Stomach (tissue), 19 donors: ENCODE data around the gene GLMP. TPM values are rescaled to one million over a fixed set of nuclear protein-coding genes. Genes with fewer than 3 reads are reported as not detected.

Experiments used
- DNase-seq, 2 donors: peaks; one replicate each; pipeline versions ENCODE4 v3.0.0 to v3.0.0-alpha.2; 2013 to 2019
- H3K27ac ChIP-seq, 5 donors: fragments of 200-600 bp in 4 of 5; sonication (generic) in 4 of 5; one replicate each; pipeline ENCODE4 v1.5.1; 2013 to 2019; ENCODE audit warnings: mild to moderate bottlenecking in 1 of 5, moderate library complexity in 1 of 5
- H3K27me3 ChIP-seq, 3 donors: fragments of 200-600 bp; sonication (generic); one replicate each; pipeline ENCODE4 v1.5.1; 2017 to 2019; ENCODE audit warnings: mixed run types in 1 of 3
- H3K36me3 ChIP-seq, 4 donors: fragments of 200-600 bp; sonication (generic); 1 replicate in 3 of 4; 2 replicates in 1 of 4; pipeline ENCODE4 v1.5.1; 2016 to 2019
- H3K4me1 ChIP-seq, 4 donors: fragments of 200-600 bp; sonication (generic); one replicate each; pipeline ENCODE4 v1.5.1; 2016 to 2019
- H3K4me3 ChIP-seq, 4 donors: fragments of 200-600 bp; sonication (generic) in 3 of 4; one replicate each; pipeline ENCODE4 v1.5.1; 2016 to 2019; ENCODE audit warnings: mild to moderate bottlenecking in 1 of 4
- H3K9me3 ChIP-seq, 4 donors: fragments of 200-600 bp; sonication (generic); one replicate each; pipeline ENCODE4 v1.5.1; 2016 to 2019
- CTCF ChIP-seq, 7 experiments: fragments of 450-650 bp in 4 of 7; fragments of 200-600 bp in 3 of 7; sonication (generic) in 3 of 7; IDR thresholded peaks; one replicate each; pipeline ENCODE4 v1.5.1; 2016 to 2019; ENCODE audit warnings: antibody characterized with exemption in 7 of 7, control low read depth in 2 of 7, mild to moderate bottlenecking in 1 of 7
- EP300 ChIP-seq: sonication (generic); formaldehyde crosslinking; IDR thresholded peaks from one replicate; pipeline ENCODE4 v1.6.1; 2017; ENCODE audit warnings: antibody characterized with exemption
- POLR2A ChIP-seq, 4 donors: fragments of 450-650 bp; IDR thresholded peaks; one replicate each; pipeline ENCODE4 v1.6.1; 2016; ENCODE audit warnings: antibody characterized with exemption in 4 of 4, control low read depth in 2 of 4, mild to moderate bottlenecking in 1 of 4, moderate library complexity in 1 of 4
- POLR2AphosphoS5 ChIP-seq, 3 donors: sonication (generic); formaldehyde crosslinking; IDR thresholded peaks; one replicate each; pipeline ENCODE4 v1.6.1; 2016; ENCODE audit warnings: antibody characterized with exemption in 3 of 3
- WGBS, 5 donors: extraction: QIAGEN DNeasy Blood & Tissue Kit in 3 of 5; methylation state at CpG; one replicate each; pipeline versions ENCODE4 v1.1.5 to v1.1.7; 2013 to 2018; 5-methylcytosine and 5-hydroxymethylcytosine counted together
- intact Hi-C: fragments of 100-400 bp; cut with DNase I; formaldehyde crosslinking; loops from one replicate; pipeline ENCODE4 v1.15.1; 2023; ENCODE audit warnings: low total_unique reads
- long read RNA-seq, 10 donors: transcript quantifications; one replicate each; lab custom pipeline, GENCODE V29; 2026
- polyA plus RNA-seq, 3 donors: library from polyadenylated mRNA; stranded (reverse); fragments of 200-250 nt; gene quantifications; one replicate each; pipeline ENCODE4 v1.2.3, GENCODE V29; 2013
- total RNA-seq, 5 donors: library from RNA; depleted of rRNA; stranded (reverse); fragments of >200 nt; gene quantifications; one replicate each; pipeline versions ENCODE4 v1.1.0 to v1.2.3, GENCODE V29; 2014 to 2016
- donor health status: healthy with polysubstance abuse.
- donor health status: Bipolar disorder and iron deficiency.
- donor health status: healthy.

GLMP gene
- 10 to 100 TPM in 4 of 5 donors, 1 to 10 TPM in 1; 1.4 to 92.9 (median 19.7) TPM for total RNA-seq
- 10 to 100 TPM; 20.8 to 37.4 (median 35.9) TPM for polyA plus RNA-seq
- long read RNA-seq, donor 1, partial matches to known transcripts, result 0 of 2 reads
- long read RNA-seq, donor 1, other reads (novel, unspliced or antisense), result 0 of 2 reads
- long read RNA-seq, donor 2, transcript GLMP-201 (6 exons, 1,604 nt), result major isoform, 6 of 7 reads
- long read RNA-seq, donor 2, partial matches to known transcripts, result 0 of 7 reads
- long read RNA-seq, donor 2, other reads (novel, unspliced or antisense), result 0 of 7 reads
- long read RNA-seq, donor 3, partial matches to known transcripts, result 0 of 5 reads
- long read RNA-seq, donor 3, other reads (novel, unspliced or antisense), result 0 of 5 reads
- long read RNA-seq, donor 4, partial matches to known transcripts, result 0 of 2 reads
- long read RNA-seq, donor 4, other reads (novel, unspliced or antisense), result 0 of 2 reads
- long read RNA-seq, donor 5, transcript GLMP-201 (6 exons, 1,604 nt), result major isoform, 6 of 6 reads
- long read RNA-seq, donor 5, partial matches to known transcripts, result 0 of 6 reads
- long read RNA-seq, donor 5, other reads (novel, unspliced or antisense), result 0 of 6 reads
- long read RNA-seq, donor 6, result 0 reads
- long read RNA-seq, donor 7, partial matches to known transcripts, result 0 of 10 reads
- long read RNA-seq, donor 7, other reads (novel, unspliced or antisense), result 0 of 10 reads
- long read RNA-seq, donor 8, partial matches to known transcripts, result 0 of 8 reads
- long read RNA-seq, donor 8, other reads (novel, unspliced or antisense), result 0 of 8 reads
- long read RNA-seq, donor 9, transcript GLMP-201 (6 exons, 1,604 nt), result major isoform, 6 of 17 reads
- long read RNA-seq, donor 9, partial matches to known transcripts, result 6 of 17 reads
- long read RNA-seq, donor 9, other reads (novel, unspliced or antisense), result 0 of 17 reads
- long read RNA-seq, donor 10, transcript GLMP-201 (6 exons, 1,604 nt), result major isoform, 5 of 7 reads
- long read RNA-seq, donor 10, partial matches to known transcripts, result 0 of 7 reads
- long read RNA-seq, donor 10, other reads (novel, unspliced or antisense), result 0 of 7 reads

- Histone ChIP-seq H3K27me3 (no peaks in the 10 kb centered on the region), H3K27ac (peak within 1 kb of the TSS; percentile 38 to 79 (median 72)), H3K9me3 (no peaks in the 10 kb centered on the region), H3K4me3 (peak within 1 kb of the TSS; percentile 59 to 88 (median 74)), H3K36me3 (peaks cover 0 to 18% (median 12%) of the 10 kb centered on the region in 4 donors), H3K4me1 (peaks cover 14 to 51% (median 41%) of the 10 kb centered on the region in 4 donors)
- intact Hi-C loops, result no loop called here
- DNase-seq, result peak; percentile 78 to 92
- 0 to 1% (median 0%) methylated on average over 17 of the region's 17 CpGs for WGBS, 5 donors
- TF ChIP-seq POLR2AphosphoS5 (IDR thresholded peaks at IDR 0.05) (peak; percentile 42 to 73 (median 45)), EP300 (no peak), CTCF (IDR thresholded peaks at IDR 0.05) (no peak), POLR2A (IDR thresholded peaks at IDR 0.05) (no peak)
Observed at GRCh38 chr1:156295391-156295947, at the start of gene GLMP. GLMP (minus strand) TSS chr1:156295679; CDS start chr1:156295645, 34 bp downstream.

GRCh38 chr1:156344409-156344808, 48.9 kb upstream of the GLMP start:
- intact Hi-C loops, result no loop called here
- Histone ChIP-seq H3K36me3 (no peaks in the 10 kb centered on the region), H3K4me1 (no peaks in the 10 kb centered on the region), H3K4me3 (no peak overlapping the region), H3K9me3 (no peaks in the 10 kb centered on the region), H3K27me3 (peaks cover 0 to 7% (median 0%) of the 10 kb centered on the region in 3 donors), H3K27ac (no peak overlapping the region)
- no peak for DNase-seq
- TF ChIP-seq POLR2A (IDR thresholded peaks at IDR 0.05) (no peak), EP300 (no peak), POLR2AphosphoS5 (IDR thresholded peaks at IDR 0.05) (no peak), CTCF (IDR thresholded peaks at IDR 0.05) (no peak)
- 36 to 61% (median 51%) methylated on average over 3 of the region's 3 CpGs for WGBS, 5 donors

- H3K4me3 ChIP-seq, result no peak overlapping the region
- TF ChIP-seq EP300, result no peak
- no peak for TF ChIP-seq POLR2A (IDR thresholded peaks at IDR 0.05)
- TF ChIP-seq CTCF (IDR thresholded peaks at IDR 0.05), result no peak
- TF ChIP-seq POLR2AphosphoS5 (IDR thresholded peaks at IDR 0.05), result no peak
- H3K9me3 ChIP-seq, result no peaks in the 10 kb centered on the region
- no peak for DNase-seq
- peaks cover 0 to 7% (median 0%) of the 10 kb centered on the region in 3 donors for H3K27me3 ChIP-seq
- WGBS, 5 donors, result 88 to 97% (median 94%) methylated on average over 1 of the region's 1 CpG
- H3K27ac ChIP-seq, result no peak overlapping the region
- intact Hi-C loops, result no loop called here
- H3K4me1 ChIP-seq, result peaks cover 1 to 2% (median 2%) of the 10 kb centered on the region in 4 donors
- H3K36me3 ChIP-seq, result no peaks in the 10 kb centered on the region
Observed at GRCh38 chr1:156342166-156342955, 46.9 kb upstream of the GLMP start.
